GM23338 (cell line): ENCODE data around the gene JCHAIN.

ENCODE experiments used
- CREB1 ChIP-seq: fragments of 250-450 bp; sonication (Bioruptor Pico); IDR thresholded peaks from 2 replicates; pipeline ENCODE4 v1.5.0; 2020; ENCODE audit warnings: low read depth, mild to moderate bottlenecking, moderate library complexity
- EZH2 ChIP-seq: fragments of 200-600 bp; sonication (generic); IDR thresholded peaks from one replicate; pipeline ENCODE4 v1.8.0; 2017; ENCODE audit warnings: antibody characterized with exemption, mild to moderate bottlenecking, low read depth; ENCODE audit not compliant: unreplicated experiment
- POLR2AphosphoS5 ChIP-seq: IDR thresholded peaks from 2 replicates; pipeline ENCODE4 v1.6.1; 2016; ENCODE audit warnings: antibody characterized with exemption, low read depth
- ZNF114 ChIP-seq: fragments of 250-450 bp; sonication (Bioruptor Pico); IDR thresholded peaks from 2 replicates; pipeline ENCODE4 v1.5.0; 2020; ENCODE audit warnings: mild to moderate bottlenecking, moderate library complexity
- TF ChIP-seq, protein P1 (sequence below), 2 experiments: fragments of 200-600 bp in 1 of 2; sonication (generic) in 1 of 2; conservative IDR thresholded peaks; 2 replicates each; pipeline versions ENCODE4 v1.5.1 to v1.6.1; 2016 to 2017; ENCODE audit warnings: antibody characterized with exemption in 2 of 2, low read depth in 2 of 2, mild to moderate bottlenecking in 2 of 2, moderate library complexity in 1 of 2
- TF ChIP-seq, protein P2 (sequence below): IDR thresholded peaks from one replicate; pipeline ENCODE4 v1.6.1; 2018; ENCODE audit warnings: antibody characterized with exemption; ENCODE audit not compliant: unreplicated experiment

GRCh38 chr4:70632028-70632427, 34.3 kb downstream of the JCHAIN start:
- TF ChIP-seq, protein P1, sequence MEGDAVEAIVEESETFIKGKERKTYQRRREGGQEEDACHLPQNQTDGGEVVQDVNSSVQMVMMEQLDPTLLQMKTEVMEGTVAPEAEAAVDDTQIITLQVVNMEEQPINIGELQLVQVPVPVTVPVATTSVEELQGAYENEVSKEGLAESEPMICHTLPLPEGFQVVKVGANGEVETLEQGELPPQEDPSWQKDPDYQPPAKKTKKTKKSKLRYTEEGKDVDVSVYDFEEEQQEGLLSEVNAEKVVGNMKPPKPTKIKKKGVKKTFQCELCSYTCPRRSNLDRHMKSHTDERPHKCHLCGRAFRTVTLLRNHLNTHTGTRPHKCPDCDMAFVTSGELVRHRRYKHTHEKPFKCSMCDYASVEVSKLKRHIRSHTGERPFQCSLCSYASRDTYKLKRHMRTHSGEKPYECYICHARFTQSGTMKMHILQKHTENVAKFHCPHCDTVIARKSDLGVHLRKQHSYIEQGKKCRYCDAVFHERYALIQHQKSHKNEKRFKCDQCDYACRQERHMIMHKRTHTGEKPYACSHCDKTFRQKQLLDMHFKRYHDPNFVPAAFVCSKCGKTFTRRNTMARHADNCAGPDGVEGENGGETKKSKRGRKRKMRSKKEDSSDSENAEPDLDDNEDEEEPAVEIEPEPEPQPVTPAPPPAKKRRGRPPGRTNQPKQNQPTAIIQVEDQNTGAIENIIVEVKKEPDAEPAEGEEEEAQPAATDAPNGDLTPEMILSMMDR (conservative IDR thresholded peaks at IDR 0.05; ENCODE audit: low read depth in 2 of 2), result no peak
- TF ChIP-seq POLR2AphosphoS5 (no peak), EZH2 (no peak), ZNF114 (CRISPR knock-in tag) (no peak), CREB1 (CRISPR knock-in tag) (no peak)
- TF ChIP-seq, protein P2, sequence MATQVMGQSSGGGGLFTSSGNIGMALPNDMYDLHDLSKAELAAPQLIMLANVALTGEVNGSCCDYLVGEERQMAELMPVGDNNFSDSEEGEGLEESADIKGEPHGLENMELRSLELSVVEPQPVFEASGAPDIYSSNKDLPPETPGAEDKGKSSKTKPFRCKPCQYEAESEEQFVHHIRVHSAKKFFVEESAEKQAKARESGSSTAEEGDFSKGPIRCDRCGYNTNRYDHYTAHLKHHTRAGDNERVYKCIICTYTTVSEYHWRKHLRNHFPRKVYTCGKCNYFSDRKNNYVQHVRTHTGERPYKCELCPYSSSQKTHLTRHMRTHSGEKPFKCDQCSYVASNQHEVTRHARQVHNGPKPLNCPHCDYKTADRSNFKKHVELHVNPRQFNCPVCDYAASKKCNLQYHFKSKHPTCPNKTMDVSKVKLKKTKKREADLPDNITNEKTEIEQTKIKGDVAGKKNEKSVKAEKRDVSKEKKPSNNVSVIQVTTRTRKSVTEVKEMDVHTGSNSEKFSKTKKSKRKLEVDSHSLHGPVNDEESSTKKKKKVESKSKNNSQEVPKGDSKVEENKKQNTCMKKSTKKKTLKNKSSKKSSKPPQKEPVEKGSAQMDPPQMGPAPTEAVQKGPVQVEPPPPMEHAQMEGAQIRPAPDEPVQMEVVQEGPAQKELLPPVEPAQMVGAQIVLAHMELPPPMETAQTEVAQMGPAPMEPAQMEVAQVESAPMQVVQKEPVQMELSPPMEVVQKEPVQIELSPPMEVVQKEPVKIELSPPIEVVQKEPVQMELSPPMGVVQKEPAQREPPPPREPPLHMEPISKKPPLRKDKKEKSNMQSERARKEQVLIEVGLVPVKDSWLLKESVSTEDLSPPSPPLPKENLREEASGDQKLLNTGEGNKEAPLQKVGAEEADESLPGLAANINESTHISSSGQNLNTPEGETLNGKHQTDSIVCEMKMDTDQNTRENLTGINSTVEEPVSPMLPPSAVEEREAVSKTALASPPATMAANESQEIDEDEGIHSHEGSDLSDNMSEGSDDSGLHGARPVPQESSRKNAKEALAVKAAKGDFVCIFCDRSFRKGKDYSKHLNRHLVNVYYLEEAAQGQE, result no peak
